HK-2 (cell line): ENCODE data around the gene PTPRB.

Experiments
- DNase-seq: peaks from one replicate; pipeline ENCODE4 v3.0.0-alpha.2; 2018; ENCODE audit not compliant: unreplicated experiment

The PTPRB gene

GRCh38 chr12:70637303-70638085, at the start of gene PTPRB:
TSS of gene PTPRB (minus strand) at chr12:70637429. CDS start at chr12:70637395, 34 bp downstream.
- DNase-seq: no peak

- DNase-seq: no peak
Measured at GRCh38 chr12:70686907-70687306, 49.7 kb upstream of the PTPRB start.

- no peak for DNase-seq
Measured at GRCh38 chr12:70686299-70686698, 49.1 kb upstream of the PTPRB start.

GRCh38 chr12:70683976-70684375, 46.7 kb upstream of the PTPRB start:
- DNase-seq: no peak

GRCh38 chr12:70671698-70672097, 34.5 kb upstream of the PTPRB start:
- no peak for DNase-seq

- no peak for DNase-seq
Measured at GRCh38 chr12:70670948-70671347, 33.7 kb upstream of the PTPRB start.

GRCh38 chr12:70667253-70667652, 30.0 kb upstream of the PTPRB start:
- no peak for DNase-seq

GRCh38 chr12:70666364-70666763, 29.1 kb upstream of the PTPRB start:
- DNase-seq: no peak

- no peak for DNase-seq
Measured at GRCh38 chr12:70664465-70664881, 27.2 kb upstream of the PTPRB start.

- no peak for DNase-seq
Measured at GRCh38 chr12:70663838-70664237, 26.6 kb upstream of the PTPRB start.

GRCh38 chr12:70661466-70662161, 24.4 kb upstream of the PTPRB start:
- no peak for DNase-seq

- DNase-seq: peak; percentile 7
Measured at GRCh38 chr12:70660620-70661219, 23.5 kb upstream of the PTPRB start.

- no peak for DNase-seq
Measured at GRCh38 chr12:70660002-70660604, 22.9 kb upstream of the PTPRB start.

GRCh38 chr12:70659077-70659606, 21.9 kb upstream of the PTPRB start:
- DNase-seq: no peak

GRCh38 chr12:70657616-70658286, 20.5 kb upstream of the PTPRB start:
- no peak for DNase-seq

- DNase-seq: no peak
Measured at GRCh38 chr12:70652451-70652850, 15.2 kb upstream of the PTPRB start.

GRCh38 chr12:70648831-70649230, 11.6 kb upstream of the PTPRB start:
- no peak for DNase-seq

- DNase-seq: no peak
Measured at GRCh38 chr12:70648191-70648590, 11.0 kb upstream of the PTPRB start.

GRCh38 chr12:70646850-70647249, 9.6 kb upstream of the PTPRB start:
- no peak for DNase-seq

GRCh38 chr12:70645494-70646317, 8.5 kb upstream of the PTPRB start:
- peak; percentile 47 for DNase-seq

GRCh38 chr12:70644861-70645260, 7.6 kb upstream of the PTPRB start:
- no peak for DNase-seq
